ENCODE measurements around the gene FAAP100.
A peak's percentile ranks its signal among the peaks of the same experiment; 100 is the strongest.
"Not testable (repeated sequence)": the region's sequence is repeated elsewhere in the genome, so short reads cannot be mapped to it uniquely, and the experiment has no call there.

The FAAP100 gene, protein sequence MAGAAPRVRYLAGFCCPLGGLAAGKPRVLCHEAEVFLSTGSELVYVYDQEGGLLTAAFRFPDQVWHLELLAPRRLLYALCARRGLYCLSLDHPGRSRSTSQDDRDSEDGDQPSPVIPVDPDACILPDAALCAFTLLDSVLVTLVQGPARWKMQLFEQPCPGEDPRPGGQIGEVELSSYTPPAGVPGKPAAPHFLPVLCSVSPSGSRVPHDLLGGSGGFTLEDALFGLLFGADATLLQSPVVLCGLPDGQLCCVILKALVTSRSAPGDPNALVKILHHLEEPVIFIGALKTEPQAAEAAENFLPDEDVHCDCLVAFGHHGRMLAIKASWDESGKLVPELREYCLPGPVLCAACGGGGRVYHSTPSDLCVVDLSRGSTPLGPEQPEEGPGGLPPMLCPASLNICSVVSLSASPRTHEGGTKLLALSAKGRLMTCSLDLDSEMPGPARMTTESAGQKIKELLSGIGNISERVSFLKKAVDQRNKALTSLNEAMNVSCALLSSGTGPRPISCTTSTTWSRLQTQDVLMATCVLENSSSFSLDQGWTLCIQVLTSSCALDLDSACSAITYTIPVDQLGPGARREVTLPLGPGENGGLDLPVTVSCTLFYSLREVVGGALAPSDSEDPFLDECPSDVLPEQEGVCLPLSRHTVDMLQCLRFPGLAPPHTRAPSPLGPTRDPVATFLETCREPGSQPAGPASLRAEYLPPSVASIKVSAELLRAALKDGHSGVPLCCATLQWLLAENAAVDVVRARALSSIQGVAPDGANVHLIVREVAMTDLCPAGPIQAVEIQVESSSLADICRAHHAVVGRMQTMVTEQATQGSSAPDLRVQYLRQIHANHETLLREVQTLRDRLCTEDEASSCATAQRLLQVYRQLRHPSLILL

DNA sequence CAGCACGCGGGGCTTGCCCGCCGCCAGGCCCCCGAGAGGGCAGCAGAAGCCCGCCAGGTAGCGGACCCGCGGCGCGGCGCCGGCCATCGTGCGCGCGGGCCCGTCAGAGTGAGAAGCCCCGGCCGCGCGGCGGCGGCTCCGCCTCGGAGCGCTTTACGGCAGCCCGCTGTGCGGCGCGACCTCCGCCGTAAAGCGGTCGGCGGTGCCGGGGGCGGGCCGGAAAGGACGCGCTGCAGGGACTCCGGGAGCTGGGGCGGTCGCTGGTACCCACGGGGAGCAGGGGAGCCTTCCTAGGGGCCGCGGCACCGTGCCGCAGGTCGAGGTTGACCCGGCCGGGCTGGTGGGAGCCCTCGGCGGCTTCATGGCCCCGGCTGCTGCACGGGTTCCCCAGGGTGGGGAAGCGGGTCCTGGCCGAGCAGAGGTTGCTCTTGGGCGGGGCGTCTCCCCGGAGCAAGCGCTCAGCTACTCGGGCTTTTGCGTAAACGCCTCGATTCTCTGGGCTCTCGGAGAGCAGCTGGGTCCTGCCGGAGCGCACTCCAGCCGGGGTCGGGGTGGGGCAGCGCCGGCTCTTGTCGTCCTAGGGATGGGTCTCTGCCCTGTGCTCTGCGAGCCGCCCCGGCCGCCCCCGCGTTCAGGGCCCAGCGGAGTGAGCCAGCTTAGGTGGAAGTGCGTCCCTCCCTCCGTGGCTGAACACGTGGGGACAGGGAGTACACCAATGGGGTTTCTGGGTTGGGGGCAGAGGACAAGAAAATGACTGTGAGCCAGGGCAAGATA is at the start of gene FAAP100:
TSS of gene FAAP100 (minus strand) at position 110 of the 774 bp plus-strand sequence. CDS start at position 87, 23 bp downstream.
- DNase-seq: peak; percentile 87

DNA sequence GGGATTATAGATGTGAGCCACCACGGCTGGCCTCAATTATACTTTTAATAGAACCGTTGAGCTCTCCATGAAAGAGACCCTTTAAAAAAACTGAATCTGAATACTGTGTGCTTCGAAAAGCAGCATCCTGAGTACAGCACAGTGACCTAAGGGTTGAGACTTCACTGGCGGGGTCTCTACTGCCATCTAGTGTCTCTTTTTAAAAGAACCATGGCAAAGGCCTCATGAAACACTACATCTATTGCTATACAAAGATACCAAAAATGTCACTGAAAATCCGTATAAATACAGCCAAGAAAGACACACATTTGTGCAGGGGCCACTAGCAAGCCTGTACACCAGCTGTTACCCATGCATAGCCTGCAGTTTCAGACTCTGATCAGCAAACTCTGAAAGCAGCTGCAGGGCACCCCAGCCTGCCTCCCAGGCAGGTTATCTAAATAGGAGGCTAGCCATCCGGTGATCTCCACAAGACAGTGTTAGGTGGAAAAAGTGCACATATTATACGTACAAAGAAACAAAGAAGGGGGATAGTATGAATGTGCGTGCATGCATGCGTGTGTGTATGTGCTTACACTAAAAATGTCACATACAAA is 49.5 kb upstream of the FAAP100 start:
- peak; percentile 42 for DNase-seq

DNA sequence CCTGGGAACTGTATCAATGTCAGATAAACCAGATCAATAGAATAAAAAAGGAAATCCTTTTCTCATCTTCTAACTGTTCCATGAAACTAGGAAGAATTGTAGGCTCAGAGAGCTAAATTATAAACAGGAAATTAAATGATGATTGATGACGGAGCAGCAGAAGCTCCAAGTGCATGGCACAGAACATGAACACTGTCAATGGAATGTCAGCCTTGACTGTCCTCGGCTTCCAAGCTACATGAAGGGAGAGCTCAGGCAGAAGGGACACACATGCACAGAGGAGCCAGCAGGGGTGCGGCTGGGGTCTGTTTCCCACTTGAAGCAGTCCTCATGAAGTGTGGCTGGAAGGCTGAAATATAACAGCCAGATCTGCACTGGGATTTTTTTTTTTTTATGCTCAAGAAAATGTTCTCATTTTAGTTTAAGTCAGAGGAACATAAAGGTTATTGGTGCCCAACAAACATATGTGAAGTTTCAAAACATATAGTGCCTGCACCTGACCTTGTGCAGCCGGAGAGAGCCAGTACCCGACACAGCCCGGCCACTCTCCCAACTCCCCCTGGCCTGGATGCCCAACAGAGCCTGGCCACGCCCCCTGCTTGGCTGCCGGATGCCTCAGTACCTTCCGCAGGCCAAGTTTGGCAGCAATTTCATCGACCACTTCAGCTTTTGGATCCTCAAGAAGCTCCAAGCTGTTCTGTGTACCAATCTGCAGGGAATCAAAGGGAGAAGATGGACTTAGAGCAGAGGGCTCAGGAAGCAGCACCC is 47.8 kb upstream of the FAAP100 start:
- no peak for DNase-seq

DNA sequence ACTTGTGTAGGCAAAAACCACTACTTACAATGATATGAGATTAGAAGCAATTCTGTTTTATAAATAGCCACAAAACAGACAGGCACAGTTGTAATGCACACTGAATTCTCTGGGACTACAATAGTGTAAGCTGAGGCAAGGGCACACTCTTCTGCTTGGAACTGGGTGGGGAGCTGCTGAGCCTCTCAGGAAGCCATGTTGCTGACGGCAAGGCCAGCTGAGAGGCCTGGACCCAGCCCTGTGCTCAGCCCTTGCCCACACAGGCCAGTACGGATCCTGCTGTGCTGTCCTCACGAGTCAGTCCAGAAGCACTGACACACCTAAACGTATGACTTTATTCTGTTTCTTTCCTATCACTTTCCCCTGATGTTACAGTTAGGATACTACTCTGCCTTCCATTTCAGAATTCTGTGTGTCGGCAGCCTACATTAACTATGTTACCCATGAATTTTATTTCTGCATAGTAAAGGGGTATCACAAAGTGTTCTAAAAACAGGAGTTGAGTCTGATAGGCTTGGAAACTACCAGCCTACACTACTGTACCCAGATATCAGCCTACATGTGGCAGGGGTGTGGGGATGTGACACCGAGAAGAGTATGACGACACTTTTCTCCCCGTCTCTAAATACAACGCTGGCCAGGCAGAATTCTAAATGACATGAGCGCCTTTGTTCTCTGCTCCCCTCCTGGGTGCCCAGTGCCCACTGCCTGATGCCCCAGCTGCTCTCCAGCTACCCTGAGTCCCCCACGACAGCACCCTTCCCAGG is 41.1 kb upstream of the FAAP100 start:
- DNase-seq: no peak

DNA sequence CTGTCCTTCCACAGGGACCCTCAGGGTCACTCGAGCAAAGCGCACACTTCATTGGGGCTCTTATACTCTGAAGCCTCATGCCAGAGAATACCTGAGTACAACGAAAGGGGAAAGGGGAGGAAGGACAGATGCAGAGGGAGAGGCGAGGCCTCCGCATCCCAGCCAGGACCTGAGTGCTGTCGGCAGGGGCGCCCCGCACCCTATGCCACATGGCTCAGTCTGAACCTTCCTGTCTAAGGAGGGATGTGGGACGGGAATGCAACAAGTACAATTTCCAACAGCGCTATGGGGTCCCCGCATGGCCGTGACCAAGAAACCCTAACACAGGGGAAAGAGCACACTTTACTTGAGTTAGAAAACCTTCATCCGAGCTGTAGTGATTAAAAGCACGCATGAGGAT is 39.8 kb upstream of the FAAP100 start:
- no peak for DNase-seq

DNA sequence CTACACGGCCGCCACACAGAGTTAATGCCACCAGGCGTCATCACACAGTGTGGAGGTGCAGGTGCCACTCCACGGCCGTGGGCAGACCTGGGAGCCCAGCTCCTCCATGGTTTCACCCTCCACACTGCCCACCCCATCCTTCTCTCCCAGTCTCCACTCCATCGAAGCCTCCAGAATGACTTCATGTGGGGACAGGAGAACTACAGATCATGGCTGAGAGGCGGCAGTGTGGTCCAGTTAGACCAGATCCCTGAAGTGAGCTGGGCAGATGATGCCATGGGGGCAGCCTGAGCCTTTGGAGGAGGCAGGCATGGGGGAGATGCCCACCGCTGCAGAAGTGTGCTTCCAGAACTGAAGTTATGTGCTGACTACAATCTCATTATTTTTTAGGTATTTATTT is 38.0 kb upstream of the FAAP100 start:
- DNase-seq: no peak

DNA sequence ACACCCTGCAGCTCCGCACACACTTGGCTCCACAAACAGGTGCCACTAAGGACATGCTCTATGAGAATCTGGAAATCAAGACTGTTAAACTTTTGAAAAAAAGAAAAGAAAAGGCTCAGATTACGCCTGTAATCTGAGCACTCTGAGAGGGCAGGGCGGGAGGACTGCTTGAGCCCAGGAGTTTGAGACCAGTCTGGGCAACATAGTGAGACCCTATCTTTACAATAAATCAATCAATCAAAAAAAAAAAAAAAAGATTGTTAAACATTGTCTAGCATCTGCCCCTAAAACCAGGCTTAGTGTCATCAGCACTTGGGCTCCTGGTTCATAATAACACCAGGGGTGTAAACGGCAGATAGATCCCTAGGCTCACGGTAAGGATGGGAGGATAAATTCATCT is 37.5 kb upstream of the FAAP100 start:
- no peak for DNase-seq

DNA sequence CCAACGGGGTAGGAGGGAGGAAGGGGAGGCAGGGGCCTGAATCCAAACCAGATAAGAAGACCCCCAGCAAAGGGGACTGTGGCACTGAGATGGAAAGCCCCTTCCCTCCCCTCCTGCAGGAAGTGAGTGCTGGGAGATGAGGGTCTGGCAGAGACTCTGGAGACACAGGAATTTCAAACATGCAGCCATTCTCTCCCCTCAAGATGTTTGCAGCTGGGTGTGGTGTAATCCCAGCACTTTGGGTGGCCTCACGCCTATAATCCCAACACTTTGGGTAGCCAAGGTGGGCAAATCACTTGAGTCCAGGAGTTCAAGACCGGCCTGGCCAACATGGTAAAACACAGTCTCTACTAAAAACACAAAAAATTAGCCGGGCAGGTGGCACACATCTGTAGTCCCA is 33.9 kb upstream of the FAAP100 start:
- DNase-seq: no peak

DNA sequence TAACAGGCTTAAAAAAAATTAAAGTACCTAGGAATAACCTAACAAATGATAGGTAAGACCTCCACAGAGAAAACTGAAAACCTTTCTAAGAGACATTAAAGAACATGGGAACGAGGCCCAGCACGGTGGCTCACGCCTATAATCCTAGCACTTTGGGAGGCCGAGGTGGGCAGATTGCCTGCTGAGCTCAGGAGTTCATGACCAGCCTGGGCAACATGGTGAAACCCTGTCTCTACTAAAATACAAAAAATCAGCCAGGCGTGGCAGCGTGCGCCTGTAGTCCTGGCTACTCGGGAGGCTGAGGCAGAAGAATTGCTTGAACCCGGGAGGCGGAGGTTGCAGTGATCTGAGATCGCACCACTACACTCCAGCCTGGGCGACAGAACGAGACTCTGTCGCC is 32.6 kb upstream of the FAAP100 start:
- DNase-seq: not testable (repeated sequence)

DNA sequence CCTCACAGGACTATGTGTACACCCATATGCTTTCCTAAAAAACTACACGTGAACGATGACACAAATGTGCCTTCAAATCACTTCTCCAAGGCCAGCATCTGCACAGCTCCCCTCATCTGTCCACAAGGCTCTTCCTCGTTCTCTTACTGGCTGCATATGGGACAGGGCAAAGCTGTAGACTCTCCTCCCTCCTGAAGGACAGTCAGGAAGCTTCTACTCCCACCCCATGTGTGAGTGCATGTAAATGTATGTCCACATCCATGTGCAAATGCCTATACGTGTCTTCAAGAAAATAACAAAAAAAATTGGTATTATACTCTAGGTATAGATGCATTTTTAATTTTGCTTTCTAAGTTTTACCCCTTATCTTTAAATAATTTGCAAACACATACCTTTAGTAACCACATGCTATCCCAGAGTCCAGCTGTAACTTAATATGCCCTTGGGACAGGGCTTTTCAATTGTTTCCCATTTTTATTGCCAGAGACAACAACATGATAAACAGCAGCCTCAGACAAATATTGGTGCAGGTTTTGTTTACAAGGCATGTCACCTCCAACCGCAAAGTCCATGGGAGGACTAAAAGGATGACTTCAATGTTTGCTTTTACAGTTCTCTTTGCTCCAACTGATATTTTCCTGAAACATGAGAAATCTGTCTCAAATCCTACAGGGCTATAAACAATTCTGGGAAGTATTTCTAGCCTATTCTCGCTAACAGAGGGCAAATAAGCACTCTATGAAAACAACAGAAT is 31.6 kb upstream of the FAAP100 start:
- DNase-seq: no peak

DNA sequence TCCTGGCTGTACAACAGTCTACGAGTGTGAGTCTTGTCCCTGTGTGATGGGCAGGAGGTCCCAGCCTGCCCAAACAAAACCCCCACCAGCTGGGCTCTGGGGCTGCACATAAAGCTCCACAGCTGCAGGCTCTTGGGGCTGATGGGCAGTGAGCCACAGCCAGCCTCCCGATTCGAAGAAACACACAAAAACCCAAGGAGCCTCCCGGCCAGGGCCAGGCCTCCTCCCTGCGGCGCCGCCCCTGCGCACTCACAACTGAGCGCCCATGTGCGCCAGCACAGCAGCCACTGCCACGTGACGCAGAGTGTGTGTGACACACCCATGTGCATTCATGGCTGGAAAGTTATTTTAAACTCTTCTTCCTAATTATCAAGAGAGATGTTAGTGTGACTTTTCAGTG is 30.6 kb upstream of the FAAP100 start:
- DNase-seq: no peak

DNA sequence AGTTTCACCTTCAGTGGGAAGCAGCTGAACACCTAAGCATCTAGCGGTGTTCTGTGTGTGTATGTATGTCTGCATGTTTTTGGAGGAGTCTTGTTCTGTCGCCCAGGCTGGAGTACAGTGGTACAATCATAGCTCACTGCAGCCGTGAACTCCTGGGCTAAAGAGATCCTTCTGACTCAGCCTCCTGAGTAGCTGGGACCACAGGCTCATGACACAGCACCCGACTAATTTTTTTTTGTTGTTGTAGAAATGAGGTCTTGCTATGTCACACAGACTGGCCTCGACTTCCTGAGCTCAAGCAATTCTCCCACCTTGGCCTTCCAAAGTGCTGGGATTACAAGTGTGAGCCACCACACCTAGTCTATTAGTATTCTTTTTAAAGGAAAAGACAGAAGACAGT is 30.2 kb upstream of the FAAP100 start:
- DNase-seq: no peak

DNA sequence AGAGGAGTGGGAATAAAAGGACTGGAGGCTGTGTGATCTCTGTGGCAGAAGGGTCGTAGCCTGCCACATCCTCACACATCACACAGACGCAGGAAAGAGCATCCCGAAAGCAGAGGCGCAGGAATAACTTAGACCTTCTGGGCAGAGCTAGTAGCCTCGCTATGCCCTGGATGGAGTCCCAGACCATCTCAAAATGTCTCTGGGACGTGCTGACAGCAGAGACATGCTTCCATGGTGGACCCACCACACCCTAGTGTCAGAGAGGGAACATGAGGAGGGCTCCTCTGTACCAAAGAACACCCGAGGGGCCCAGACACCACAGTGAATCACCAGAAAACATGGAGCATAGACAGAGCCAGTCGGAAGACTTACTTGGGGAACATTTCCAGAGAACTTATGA is 29.6 kb upstream of the FAAP100 start:
- DNase-seq: no peak

DNA sequence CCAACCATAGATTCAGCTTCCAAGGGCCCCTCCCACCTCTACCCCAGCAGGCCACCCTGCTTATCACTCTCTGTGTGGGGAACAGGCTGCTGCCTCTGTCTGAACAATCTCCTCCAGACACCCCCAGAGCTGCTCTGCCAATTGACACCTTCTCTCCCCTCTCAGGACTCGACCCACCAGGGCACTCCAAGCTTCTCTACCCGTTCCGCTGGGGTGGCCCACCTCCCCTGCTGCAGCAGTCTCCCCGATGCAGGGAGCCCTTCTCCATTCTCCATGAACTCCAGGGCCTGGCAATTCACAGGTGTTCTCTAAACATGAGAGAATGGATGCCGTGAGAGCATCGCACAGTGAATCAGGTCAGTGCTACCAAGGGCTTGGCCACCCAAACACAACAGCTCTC is 28.3 kb upstream of the FAAP100 start:
- DNase-seq: no peak

DNA sequence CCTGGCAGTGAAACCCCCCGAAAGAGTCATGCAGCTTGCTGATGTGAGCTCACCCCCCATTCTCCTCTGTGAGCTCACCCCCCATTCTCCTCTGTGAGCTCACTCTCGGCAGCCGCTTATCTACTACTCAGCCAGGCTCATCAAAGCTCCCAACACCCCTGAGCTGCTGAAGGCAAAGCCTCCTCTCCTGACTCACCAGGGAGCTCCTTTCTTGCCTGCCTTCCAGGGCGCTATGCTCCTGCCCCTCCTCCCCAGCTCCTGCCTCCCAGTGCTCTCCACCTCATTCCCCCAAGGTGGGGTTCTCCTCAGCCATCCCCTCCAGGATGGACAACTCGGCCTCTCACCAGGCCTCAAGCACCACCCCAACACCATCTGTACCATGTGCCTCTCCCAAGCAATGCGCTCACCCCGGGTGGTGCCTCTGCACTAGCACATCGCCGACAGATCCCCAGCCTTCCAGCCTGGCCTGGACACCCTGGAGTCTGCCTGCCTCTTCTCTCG is 27.7 kb upstream of the FAAP100 start:
- DNase-seq: no peak

DNA sequence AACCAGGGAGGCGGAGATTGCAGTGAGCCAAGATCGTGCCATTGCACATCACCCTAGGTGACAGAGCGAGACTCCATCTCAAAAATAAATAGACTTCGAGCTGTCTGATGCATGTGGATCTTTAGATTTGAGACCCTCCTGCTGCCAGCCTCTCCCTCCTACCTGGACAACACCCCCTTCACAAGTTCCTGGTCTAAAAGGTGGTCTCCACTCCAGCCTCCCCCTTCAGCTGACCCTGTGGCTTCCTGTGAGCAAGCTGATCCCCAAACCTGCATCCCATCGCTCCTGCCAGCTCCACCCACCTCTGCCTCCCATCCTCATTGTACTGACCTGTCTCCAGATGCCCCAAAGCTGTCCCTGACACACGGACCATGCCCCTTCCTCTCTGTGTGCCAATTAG is 27.1 kb upstream of the FAAP100 start:
- DNase-seq: no peak

DNA sequence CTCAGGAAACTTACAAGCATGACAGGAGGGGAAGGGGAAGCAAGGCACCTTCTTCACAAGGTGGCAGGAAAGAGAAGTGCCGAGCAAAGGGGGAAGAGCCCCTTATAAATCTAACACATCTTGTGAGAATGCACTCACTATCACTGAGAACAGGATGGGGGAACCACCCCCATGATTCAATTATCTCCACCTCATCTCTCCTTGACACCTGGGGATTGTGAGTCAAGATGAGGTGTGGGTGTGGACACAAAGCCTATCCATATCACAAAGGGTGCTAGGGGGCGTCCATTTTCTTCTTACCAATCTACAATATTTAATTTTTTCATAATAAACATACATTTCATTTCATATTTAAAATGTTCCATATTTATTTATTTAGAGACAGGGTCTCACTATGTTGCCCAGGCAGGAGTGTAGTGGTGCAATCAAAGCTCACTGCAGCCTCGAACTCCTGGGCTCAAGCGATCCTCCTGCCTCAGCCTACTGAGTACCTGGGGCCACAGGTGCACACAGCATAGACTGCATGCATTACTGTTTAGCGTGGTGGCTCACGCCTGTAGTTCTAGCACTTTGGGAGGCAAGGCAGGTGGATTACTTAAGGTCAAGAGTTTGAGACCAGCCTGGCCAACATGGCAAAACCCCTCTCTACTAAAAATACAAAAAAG is 26.5 kb upstream of the FAAP100 start:
- DNase-seq: peak; percentile 54

DNA sequence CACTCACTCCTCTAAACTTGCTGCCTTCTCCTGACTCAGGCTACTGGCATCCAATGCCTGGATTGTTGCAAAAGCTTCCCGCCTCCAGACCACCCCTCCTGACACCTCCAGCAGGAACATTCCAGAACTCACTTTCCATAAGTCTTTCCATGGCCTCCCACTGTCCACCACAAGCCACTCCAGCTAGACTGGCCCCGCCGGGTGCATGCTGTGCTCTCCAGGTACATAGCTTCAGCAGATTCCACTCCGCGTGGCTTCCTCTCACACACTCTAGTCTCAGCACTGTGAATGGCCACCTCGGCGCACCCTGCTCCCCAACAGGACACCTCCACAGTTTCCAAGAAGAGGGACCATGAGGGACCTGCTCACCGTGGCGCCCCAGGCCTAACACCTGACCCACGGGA is 25.9 kb upstream of the FAAP100 start:
- DNase-seq: no peak

DNA sequence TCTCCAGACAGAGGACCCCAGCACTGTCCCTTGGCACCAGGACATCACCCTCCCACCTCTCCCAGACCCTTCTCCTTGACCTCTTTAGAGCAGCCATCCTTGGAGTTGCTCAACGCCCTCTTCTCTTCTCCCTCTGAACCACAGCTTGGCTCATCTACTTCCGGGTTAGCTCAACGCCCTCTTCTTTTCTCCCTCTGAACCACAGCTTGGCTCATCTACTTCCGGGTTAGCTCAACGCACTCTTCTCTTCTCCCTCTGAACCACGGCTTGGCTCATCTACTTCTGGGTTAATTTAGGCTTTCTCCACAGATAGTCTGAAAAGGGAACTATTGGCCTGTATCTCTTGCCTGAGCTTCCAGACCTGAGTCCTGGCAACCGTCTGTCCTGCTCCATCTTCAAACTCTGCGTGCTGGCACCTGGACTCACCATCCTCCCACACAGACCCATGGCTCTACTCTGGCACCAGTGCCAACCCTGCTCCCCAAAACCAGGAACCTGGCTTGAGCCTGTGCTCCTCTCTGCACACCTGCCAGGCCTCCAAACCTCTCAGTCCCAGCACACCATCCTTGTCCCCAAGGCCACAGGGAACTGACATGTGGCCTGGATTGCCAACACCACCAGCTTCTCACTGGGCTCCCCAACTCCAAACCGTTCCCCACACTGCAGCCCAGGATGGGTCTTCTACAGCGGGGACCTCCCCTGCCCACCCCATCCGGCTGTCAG is 25.3 kb upstream of the FAAP100 start:
- DNase-seq: no peak
